Peyer's patch (tissue), 4 donors: ENCODE data around the gene MISFA.

ENCODE experiments used
- POLR2A ChIP-seq, 2 donors: fragments of 450-650 bp; IDR thresholded peaks; one replicate each; pipeline ENCODE4 v1.5.1; 2017; ENCODE audit warnings: antibody characterized with exemption in 2 of 2, mild to moderate bottlenecking in 2 of 2, moderate library complexity in 2 of 2
- TF ChIP-seq, protein P1 (sequence below), 6 experiments: fragments of 450-650 bp in 4 of 6; fragments of 200-600 bp in 2 of 6; sonication (generic) in 1 of 6; IDR thresholded peaks; one replicate each; pipeline ENCODE4 v1.5.1; 2017 to 2019; ENCODE audit warnings: antibody characterized with exemption in 6 of 6, mild to moderate bottlenecking in 3 of 6, moderate library complexity in 1 of 6

DNA sequence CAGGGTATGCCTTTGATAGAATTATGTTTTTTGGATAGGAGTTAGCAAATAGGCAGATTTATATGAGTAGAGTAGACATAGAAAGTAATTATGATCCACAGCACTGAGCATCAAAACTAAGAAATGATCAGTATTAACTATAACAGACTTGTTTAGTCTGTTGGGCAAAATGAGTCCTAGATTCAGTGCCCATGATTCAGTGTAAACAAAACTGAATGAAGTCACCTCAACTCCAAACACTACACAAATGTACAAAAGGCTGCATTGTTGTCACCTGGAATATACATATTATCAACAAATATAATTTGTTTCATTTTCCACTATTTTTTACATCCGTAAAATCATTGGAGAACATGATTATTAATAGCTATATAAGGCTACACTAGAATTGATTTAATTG is 17.8 kb upstream of the MISFA start:
- TF ChIP-seq, protein P1, sequence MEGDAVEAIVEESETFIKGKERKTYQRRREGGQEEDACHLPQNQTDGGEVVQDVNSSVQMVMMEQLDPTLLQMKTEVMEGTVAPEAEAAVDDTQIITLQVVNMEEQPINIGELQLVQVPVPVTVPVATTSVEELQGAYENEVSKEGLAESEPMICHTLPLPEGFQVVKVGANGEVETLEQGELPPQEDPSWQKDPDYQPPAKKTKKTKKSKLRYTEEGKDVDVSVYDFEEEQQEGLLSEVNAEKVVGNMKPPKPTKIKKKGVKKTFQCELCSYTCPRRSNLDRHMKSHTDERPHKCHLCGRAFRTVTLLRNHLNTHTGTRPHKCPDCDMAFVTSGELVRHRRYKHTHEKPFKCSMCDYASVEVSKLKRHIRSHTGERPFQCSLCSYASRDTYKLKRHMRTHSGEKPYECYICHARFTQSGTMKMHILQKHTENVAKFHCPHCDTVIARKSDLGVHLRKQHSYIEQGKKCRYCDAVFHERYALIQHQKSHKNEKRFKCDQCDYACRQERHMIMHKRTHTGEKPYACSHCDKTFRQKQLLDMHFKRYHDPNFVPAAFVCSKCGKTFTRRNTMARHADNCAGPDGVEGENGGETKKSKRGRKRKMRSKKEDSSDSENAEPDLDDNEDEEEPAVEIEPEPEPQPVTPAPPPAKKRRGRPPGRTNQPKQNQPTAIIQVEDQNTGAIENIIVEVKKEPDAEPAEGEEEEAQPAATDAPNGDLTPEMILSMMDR (IDR thresholded peaks at IDR 0.05) = no peak
- no peak for TF ChIP-seq POLR2A (IDR thresholded peaks at IDR 0.05)
